ACHN (cell line): ENCODE measurements around the gene BCL2L13.
"Not testable (repeated sequence)": the region's sequence is repeated elsewhere in the genome, so short reads cannot be mapped to it uniquely, and the experiment has no call there.

ENCODE experiments used
- DNase-seq: peaks from one replicate; pipeline ENCODE4 v3.0.0-alpha.2; 2015
- in situ Hi-C: cut with HindIII; loops from 2 replicates; pipeline ENCODE4 v1.10.0; 2017; ENCODE audit warnings: low sequenced_read_pairs, low pct_ligation_motif_present, low pct_unique_long_range_greater_than_20kb

BCL2L13 gene

GRCh38 chr22:17742527-17742902 lies 104.0 kb downstream of the BCL2L13 start:
- in situ Hi-C loops: no loop called here
- peak; percentile 62 for DNase-seq

- DNase-seq: no peak
- in situ Hi-C loops: no loop called here
Observed at GRCh38 chr22:17743661-17744411, 105.3 kb downstream of the BCL2L13 start.

GRCh38 chr22:17744430-17744829 lies 105.9 kb downstream of the BCL2L13 start:
- DNase-seq: no peak
- in situ Hi-C loops: no loop called here

- in situ Hi-C loops: no loop called here
- DNase-seq: no peak
Observed at GRCh38 chr22:17746916-17747315, 108.4 kb downstream of the BCL2L13 start.

GRCh38 chr22:17748555-17749353 lies 110.2 kb downstream of the BCL2L13 start:
- DNase-seq: no peak
- in situ Hi-C loops: no loop called here

- in situ Hi-C loops: no loop called here
- no peak for DNase-seq
Observed at GRCh38 chr22:17749605-17750395, 111.2 kb downstream of the BCL2L13 start.

GRCh38 chr22:17751596-17751995 lies 113.0 kb downstream of the BCL2L13 start:
- in situ Hi-C loops: no loop called here
- DNase-seq: no peak

GRCh38 chr22:17753401-17753989 lies 114.9 kb downstream of the BCL2L13 start:
- no peak for DNase-seq
- in situ Hi-C loops: no loop called here

GRCh38 chr22:17754233-17754925 lies 115.8 kb downstream of the BCL2L13 start:
- no peak for DNase-seq
- in situ Hi-C loops: no loop called here

GRCh38 chr22:17761138-17761488 lies 122.6 kb downstream of the BCL2L13 start:
- no peak for DNase-seq
- in situ Hi-C loops: no loop called here

- in situ Hi-C loops, DNase-seq: not testable (repeated sequence)
Observed at GRCh38 chr22:17763442-17763841, 124.9 kb downstream of the BCL2L13 start.

- in situ Hi-C loops: no loop called here
Observed at GRCh38 chr22:17764036-17764435, 125.5 kb downstream of the BCL2L13 start.

GRCh38 chr22:17764852-17765251 lies 126.3 kb downstream of the BCL2L13 start:
- in situ Hi-C loops, DNase-seq: not testable (repeated sequence)

More at GRCh38 chr22:17764036-17764435, 125.5 kb downstream of the BCL2L13 start:
- DNase-seq: no peak

GRCh38 chr22:17767233-17768065 lies 128.9 kb downstream of the BCL2L13 start:
- no peak for DNase-seq

GRCh38 chr22:17769013-17769715 lies 130.6 kb downstream of the BCL2L13 start:
- DNase-seq: no peak
- in situ Hi-C loops: no loop called here

More at GRCh38 chr22:17767233-17768065, 128.9 kb downstream of the BCL2L13 start:
- in situ Hi-C loops: no loop called here

GRCh38 chr22:17769716-17770082 lies 131.1 kb downstream of the BCL2L13 start:
- no peak for DNase-seq
- in situ Hi-C loops: no loop called here
